Stimulated activated effector memory CD8-positive, alpha-beta T cell treated with anti-CD3 and anti-CD28 coated beads, Interleukin-12 subunit alpha, Interleukin-12 subunit beta, amount 100 ng/mL, for 72 hours (primary cell): ENCODE data around the gene FCHSD1.
"Not testable (repeated sequence)": the region's sequence is repeated elsewhere in the genome, so short reads cannot be mapped to it uniquely, and the experiment has no call there.

ENCODE experiments used
- ATAC-seq: fragments of 150-1000 bp; cut with Tn5 transposase; 2 replicates; pipeline ENCODE4 v1.10.0; 2021
- DNase-seq, 2 donors: peaks; one replicate each; pipeline ENCODE4 v3.0.0; 2021 to 2022; ENCODE audit warnings: low spot score in 2 of 2
- H3K27ac Mint-ChIP-seq: one replicate; pipeline ENCODE4 v1.8.0; 2022; ENCODE audit warnings: mild to moderate bottlenecking, mixed read lengths
- H3K36me3 Mint-ChIP-seq: one replicate; pipeline ENCODE4 v1.8.0; 2022; ENCODE audit warnings: mild to moderate bottlenecking, mixed read lengths
- H3K4me1 Mint-ChIP-seq: one replicate; pipeline ENCODE4 v1.8.0; 2022; ENCODE audit warnings: mixed read lengths
- H3K4me3 Mint-ChIP-seq: one replicate; pipeline ENCODE4 v1.8.0; 2022; ENCODE audit warnings: mild to moderate bottlenecking, mixed read lengths
- H3K9me3 Mint-ChIP-seq: one replicate; pipeline ENCODE4 v1.8.0; 2022; ENCODE audit warnings: mixed read lengths

Gene FCHSD1

GRCh38 chr5:141618030-141618803 lies 33.0 kb downstream of the FCHSD1 start:
- Mint-ChIP-seq H3K4me3 (peak overlapping the region; percentile 90), H3K9me3 (no peaks in the 10 kb centered on the region), H3K4me1 (peaks cover 34% of the 10 kb centered on the region), H3K36me3 (peaks cover 93% of the 10 kb centered on the region), H3K27ac (peak overlapping the region; percentile 95)
- ATAC-seq (peak; percentile 72), DNase-seq (peak; percentile 45 to 82)

GRCh38 chr5:141617682-141618029 lies 33.6 kb downstream of the FCHSD1 start:
- no peak for ATAC-seq
- H3K4me1 Mint-ChIP-seq: peaks cover 36% of the 10 kb centered on the region

GRCh38 chr5:141617128-141617527 lies 34.1 kb downstream of the FCHSD1 start:
- Mint-ChIP-seq H3K36me3 (peaks cover 93% of the 10 kb centered on the region), H3K9me3 (no peaks in the 10 kb centered on the region), H3K4me1 (peaks cover 42% of the 10 kb centered on the region), H3K27ac (peak overlapping the region; percentile 95), H3K4me3 (peak overlapping the region; percentile 90)
- DNase-seq: no peak
- ATAC-seq: no peak

More at GRCh38 chr5:141617682-141618029, 33.6 kb downstream of the FCHSD1 start:
- Mint-ChIP-seq H3K9me3 (no peaks in the 10 kb centered on the region), H3K4me3 (peak overlapping the region; percentile 90), H3K27ac (peak overlapping the region; percentile 95), H3K36me3 (peaks cover 93% of the 10 kb centered on the region)
- no peak for DNase-seq

GRCh38 chr5:141615991-141616720 lies 35.1 kb downstream of the FCHSD1 start:
- Mint-ChIP-seq H3K4me3 (peak overlapping the region; percentile 90), H3K4me1 (peaks cover 48% of the 10 kb centered on the region), H3K36me3 (peaks cover 91% of the 10 kb centered on the region), H3K27ac (peak overlapping the region; percentile 95), H3K9me3 (no peaks in the 10 kb centered on the region)
- DNase-seq (no peak), ATAC-seq (no peak)

GRCh38 chr5:141613344-141613743 lies 37.9 kb downstream of the FCHSD1 start:
- Mint-ChIP-seq H3K27ac (peak overlapping the region; percentile 69), H3K36me3 (peaks cover 82% of the 10 kb centered on the region), H3K9me3 (no peaks in the 10 kb centered on the region), H3K4me1 (peaks cover 70% of the 10 kb centered on the region), H3K4me3 (peak overlapping the region; percentile 31)
- DNase-seq (no peak), ATAC-seq (no peak)

- ATAC-seq: no peak
- Mint-ChIP-seq H3K4me3 (peak overlapping the region; percentile 28), H3K27ac (peak overlapping the region; percentile 84), H3K36me3 (peaks cover 76% of the 10 kb centered on the region), H3K4me1 (peaks cover 76% of the 10 kb centered on the region), H3K9me3 (no peaks in the 10 kb centered on the region)
- no peak for DNase-seq
Measured at GRCh38 chr5:141611289-141611688, 39.9 kb downstream of the FCHSD1 start.

GRCh38 chr5:141609921-141610320 lies 41.3 kb downstream of the FCHSD1 start:
- peak overlapping the region; percentile 84 for H3K27ac Mint-ChIP-seq
- H3K4me1 Mint-ChIP-seq: peaks cover 82% of the 10 kb centered on the region
- not testable (repeated sequence) for DNase-seq, H3K9me3 Mint-ChIP-seq, ATAC-seq
- peak overlapping the region; percentile 61 for H3K4me3 Mint-ChIP-seq
- H3K36me3 Mint-ChIP-seq: peaks cover 75% of the 10 kb centered on the region

- Mint-ChIP-seq H3K4me3 (peak overlapping the region; percentile 61), H3K27ac (peak overlapping the region; percentile 84), H3K9me3 (no peaks in the 10 kb centered on the region), H3K4me1 (peaks cover 89% of the 10 kb centered on the region), H3K36me3 (peaks cover 66% of the 10 kb centered on the region)
- ATAC-seq (no peak), DNase-seq (no peak)
Measured at GRCh38 chr5:141609044-141609443, 42.2 kb downstream of the FCHSD1 start.

- Mint-ChIP-seq H3K4me1 (peaks cover 89% of the 10 kb centered on the region), H3K4me3 (peak overlapping the region; percentile 61), H3K9me3 (no peaks in the 10 kb centered on the region), H3K27ac (peak overlapping the region; percentile 84), H3K36me3 (peaks cover 61% of the 10 kb centered on the region)
- ATAC-seq (no peak), DNase-seq (no peak)
Measured at GRCh38 chr5:141608557-141608956, 42.7 kb downstream of the FCHSD1 start.

- H3K9me3 Mint-ChIP-seq: no peaks in the 10 kb centered on the region
- H3K27ac Mint-ChIP-seq: peak overlapping the region; percentile 84
- ATAC-seq (no peak), DNase-seq (no peak)
- H3K4me3 Mint-ChIP-seq: peak overlapping the region; percentile 61
- H3K36me3 Mint-ChIP-seq: peaks cover 56% of the 10 kb centered on the region
- peaks cover 87% of the 10 kb centered on the region for H3K4me1 Mint-ChIP-seq
Measured at GRCh38 chr5:141608046-141608445, 43.2 kb downstream of the FCHSD1 start.

- Mint-ChIP-seq H3K27ac (peak overlapping the region; percentile 84), H3K4me3 (peak overlapping the region; percentile 61), H3K36me3 (peaks cover 34% of the 10 kb centered on the region), H3K9me3 (no peaks in the 10 kb centered on the region), H3K4me1 (peaks cover 82% of the 10 kb centered on the region)
- ATAC-seq (peak; percentile 96), DNase-seq (peak; percentile 40 to 79)
Measured at GRCh38 chr5:141605523-141606277, 45.5 kb downstream of the FCHSD1 start.

- Mint-ChIP-seq H3K9me3 (no peaks in the 10 kb centered on the region), H3K36me3 (peaks cover 21% of the 10 kb centered on the region), H3K4me1 (peaks cover 79% of the 10 kb centered on the region), H3K4me3 (peak overlapping the region; percentile 61), H3K27ac (peak overlapping the region; percentile 84)
- ATAC-seq: peak; percentile 39
- DNase-seq: no peak
Measured at GRCh38 chr5:141603923-141604717, 47.1 kb downstream of the FCHSD1 start.

- Mint-ChIP-seq H3K36me3 (peaks cover 21% of the 10 kb centered on the region), H3K4me1 (peaks cover 81% of the 10 kb centered on the region), H3K9me3 (no peaks in the 10 kb centered on the region), H3K4me3 (peak overlapping the region; percentile 34), H3K27ac (peak overlapping the region; percentile 84)
- no peak for ATAC-seq
- no peak for DNase-seq
Measured at GRCh38 chr5:141602606-141603005, 48.6 kb downstream of the FCHSD1 start.

GRCh38 chr5:141598391-141599345 lies 52.5 kb downstream of the FCHSD1 start:
- no peak for DNase-seq
- peaks cover 28% of the 10 kb centered on the region for H3K36me3 Mint-ChIP-seq
- H3K9me3 Mint-ChIP-seq: no peaks in the 10 kb centered on the region
- peaks cover 65% of the 10 kb centered on the region for H3K4me1 Mint-ChIP-seq
- H3K27ac Mint-ChIP-seq: peak overlapping the region; percentile 88
- peak overlapping the region; percentile 22 for H3K4me3 Mint-ChIP-seq
- ATAC-seq: peak; percentile 95
